Activated T-cell treated with anti-CD3 and anti-CD28 coated beads, Interleukin-2, amount 50 U/mL, for 72 hours (primary cell): ENCODE measurements around the gene CELSR1. TPM values are rescaled to one million over a fixed set of nuclear protein-coding genes. Genes with fewer than 3 reads are reported as not detected.

Experiments
- ATAC-seq, 2 donors: fragments of 150-1000 bp; cut with Tn5 transposase; replicated peaks in 1 of 2; 2 replicates each; pipeline ENCODE4 v1.10.0; 2021; ENCODE audit warnings: moderate library complexity in 2 of 2, mild to moderate bottlenecking in 1 of 2
- DNase-seq, 2 donors: peaks; one replicate each; pipeline ENCODE4 v3.0.0; 2021 to 2022; ENCODE audit warnings: mixed read lengths in 1 of 2
- H3K27ac Mint-ChIP-seq: one replicate; pipeline ENCODE4 v1.8.0; 2022; ENCODE audit warnings: mild to moderate bottlenecking, moderate library complexity, mixed read lengths
- H3K27me3 Mint-ChIP-seq: one replicate; pipeline ENCODE4 v1.8.0; 2022; ENCODE audit warnings: low read depth, mixed read lengths
- H3K36me3 Mint-ChIP-seq, 2 donors: one replicate each; pipeline ENCODE4 v1.8.0; 2022; ENCODE audit warnings: mixed read lengths in 2 of 2, mild to moderate bottlenecking in 1 of 2; ENCODE audit not compliant: insufficient read depth in 2 of 2
- H3K4me1 Mint-ChIP-seq: one replicate; pipeline ENCODE4 v1.8.0; 2022; ENCODE audit warnings: low read depth, mixed read lengths
- H3K4me3 Mint-ChIP-seq, 2 donors: one replicate each; pipeline ENCODE4 v1.8.0; 2022; ENCODE audit warnings: mild to moderate bottlenecking in 2 of 2, mixed read lengths in 2 of 2, moderate library complexity in 2 of 2
- H3K9me3 Mint-ChIP-seq, 2 donors: one replicate each; pipeline ENCODE4 v1.8.0; 2022; ENCODE audit warnings: mixed read lengths in 2 of 2
- total RNA-seq, 2 donors: library from RNA; stranded (reverse); gene quantifications; one replicate each; pipeline ENCODE4 v1.2.3, GENCODE V29; 2022

The CELSR1 gene
- total RNA-seq, 2 donors from 2014 or later = 0.83 to 1.3 TPM

- H3K4me1 Mint-ChIP-seq = peaks cover 7% of the 10 kb centered on the region
- H3K36me3 Mint-ChIP-seq = no peaks in the 10 kb centered on the region
These were observed 148.3 kb downstream of the CELSR1 start for GRCh38 chr22:46389081-46389480.

GRCh38 chr22:46388647-46389046, 148.8 kb downstream of the CELSR1 start:
- H3K27me3 Mint-ChIP-seq = no peaks in the 10 kb centered on the region
- no peaks in the 10 kb centered on the region for H3K9me3 Mint-ChIP-seq
- no peak for DNase-seq
- H3K4me3 Mint-ChIP-seq = no peak overlapping the region
- H3K27ac Mint-ChIP-seq = no peak overlapping the region
- H3K4me1 Mint-ChIP-seq = peaks cover 3% of the 10 kb centered on the region
- no peak for ATAC-seq
- H3K36me3 Mint-ChIP-seq = no peaks in the 10 kb centered on the region

More at GRCh38 chr22:46389081-46389480, 148.3 kb downstream of the CELSR1 start:
- H3K4me3 Mint-ChIP-seq = no peak overlapping the region
- H3K9me3 Mint-ChIP-seq = no peaks in the 10 kb centered on the region
- ATAC-seq (no peak), DNase-seq (no peak)
- H3K27ac Mint-ChIP-seq = no peak overlapping the region
- H3K27me3 Mint-ChIP-seq = no peaks in the 10 kb centered on the region

GRCh38 chr22:46387748-46388147, 149.7 kb downstream of the CELSR1 start:
- no peak for ATAC-seq
- Mint-ChIP-seq H3K4me3 (no peak overlapping the region), H3K9me3 (no peaks in the 10 kb centered on the region), H3K36me3 (no peaks in the 10 kb centered on the region), H3K27ac (no peak overlapping the region), H3K27me3 (no peaks in the 10 kb centered on the region), H3K4me1 (no peaks in the 10 kb centered on the region)
- DNase-seq = no peak

GRCh38 chr22:46386312-46386711, 151.1 kb downstream of the CELSR1 start:
- no peaks in the 10 kb centered on the region for H3K9me3 Mint-ChIP-seq
- no peak for ATAC-seq
- H3K36me3 Mint-ChIP-seq = no peaks in the 10 kb centered on the region
- no peak for DNase-seq
- H3K27ac Mint-ChIP-seq = no peak overlapping the region
- H3K4me1 Mint-ChIP-seq = no peaks in the 10 kb centered on the region
- H3K4me3 Mint-ChIP-seq = no peak overlapping the region
- H3K27me3 Mint-ChIP-seq = no peaks in the 10 kb centered on the region

- no peaks in the 10 kb centered on the region for H3K36me3 Mint-ChIP-seq
- no peaks in the 10 kb centered on the region for H3K27me3 Mint-ChIP-seq
- no peak overlapping the region for H3K4me3 Mint-ChIP-seq
- H3K9me3 Mint-ChIP-seq = no peaks in the 10 kb centered on the region
- no peaks in the 10 kb centered on the region for H3K4me1 Mint-ChIP-seq
- no peak for ATAC-seq
- no peak overlapping the region for H3K27ac Mint-ChIP-seq
- DNase-seq = no peak
These were observed 154.9 kb downstream of the CELSR1 start for GRCh38 chr22:46382524-46382923.

GRCh38 chr22:46381731-46382130, 155.7 kb downstream of the CELSR1 start:
- Mint-ChIP-seq H3K36me3 (no peaks in the 10 kb centered on the region), H3K4me3 (no peak overlapping the region), H3K27ac (no peak overlapping the region), H3K27me3 (no peaks in the 10 kb centered on the region), H3K4me1 (no peaks in the 10 kb centered on the region), H3K9me3 (no peaks in the 10 kb centered on the region)
- ATAC-seq (no peak), DNase-seq (no peak)

- H3K27ac Mint-ChIP-seq = no peak overlapping the region
- H3K9me3 Mint-ChIP-seq = peaks cover 0 to 1% of the 10 kb centered on the region in 2 donors
- no peaks in the 10 kb centered on the region for H3K36me3 Mint-ChIP-seq
- no peak overlapping the region for H3K4me3 Mint-ChIP-seq
- no peaks in the 10 kb centered on the region for H3K4me1 Mint-ChIP-seq
- no peak for ATAC-seq
- DNase-seq = no peak
- H3K27me3 Mint-ChIP-seq = no peaks in the 10 kb centered on the region
These were observed 156.3 kb downstream of the CELSR1 start for GRCh38 chr22:46381142-46381541.

GRCh38 chr22:46380581-46380980, 156.8 kb downstream of the CELSR1 start:
- Mint-ChIP-seq H3K27ac (no peak overlapping the region), H3K4me3 (no peak overlapping the region)
- ATAC-seq = no peak

GRCh38 chr22:46380069-46380468, 157.4 kb downstream of the CELSR1 start:
- no peak for DNase-seq
- Mint-ChIP-seq H3K27ac (no peak overlapping the region), H3K4me3 (no peak overlapping the region), H3K27me3 (no peaks in the 10 kb centered on the region), H3K36me3 (peaks cover 3 to 10% of the 10 kb centered on the region in 2 donors), H3K9me3 (peaks cover 2 to 4% of the 10 kb centered on the region in 2 donors), H3K4me1 (no peaks in the 10 kb centered on the region)
- no peak for ATAC-seq

More at GRCh38 chr22:46380581-46380980, 156.8 kb downstream of the CELSR1 start:
- Mint-ChIP-seq H3K27me3 (no peaks in the 10 kb centered on the region), H3K36me3 (peaks cover 3 to 5% of the 10 kb centered on the region in 2 donors), H3K9me3 (peaks cover 2 to 4% of the 10 kb centered on the region in 2 donors), H3K4me1 (no peaks in the 10 kb centered on the region)
- no peak for DNase-seq

GRCh38 chr22:46379066-46379930, 158.1 kb downstream of the CELSR1 start:
- H3K4me3 Mint-ChIP-seq = no peak overlapping the region
- H3K9me3 Mint-ChIP-seq = peaks cover 2 to 4% of the 10 kb centered on the region in 2 donors
- no peaks in the 10 kb centered on the region for H3K27me3 Mint-ChIP-seq
- H3K27ac Mint-ChIP-seq = no peak overlapping the region
- DNase-seq (no peak), ATAC-seq (no peak)
- H3K4me1 Mint-ChIP-seq = peaks cover 4% of the 10 kb centered on the region
- peaks cover 3 to 11% of the 10 kb centered on the region in 2 donors for H3K36me3 Mint-ChIP-seq

- H3K36me3 Mint-ChIP-seq = peaks cover 3 to 11% of the 10 kb centered on the region in 2 donors
- H3K9me3 Mint-ChIP-seq = peaks cover 2 to 4% of the 10 kb centered on the region in 2 donors
- DNase-seq = no peak
- no peaks in the 10 kb centered on the region for H3K27me3 Mint-ChIP-seq
- no peak overlapping the region for H3K27ac Mint-ChIP-seq
- peaks cover 11% of the 10 kb centered on the region for H3K4me1 Mint-ChIP-seq
- no peak for ATAC-seq
- H3K4me3 Mint-ChIP-seq = no peak overlapping the region
These were observed 158.9 kb downstream of the CELSR1 start for GRCh38 chr22:46378426-46379065.

- Mint-ChIP-seq H3K4me3 (no peak overlapping the region), H3K9me3 (peaks cover 2 to 4% of the 10 kb centered on the region in 2 donors), H3K27me3 (peaks cover 2% of the 10 kb centered on the region), H3K27ac (no peak overlapping the region), H3K36me3 (peaks cover 3 to 11% of the 10 kb centered on the region in 2 donors), H3K4me1 (peaks cover 11% of the 10 kb centered on the region)
- no peak for DNase-seq
- no peak for ATAC-seq
These were observed 159.6 kb downstream of the CELSR1 start for GRCh38 chr22:46377525-46378425.
